ENCODE results near the gene TRAF3. TPM values are rescaled to one million over a fixed set of nuclear protein-coding genes. Genes with fewer than 3 reads are reported as not detected.

The TRAF3 gene
- total RNA-seq, 1 donor from 2014 or later: 14.0 TPM

DNA sequence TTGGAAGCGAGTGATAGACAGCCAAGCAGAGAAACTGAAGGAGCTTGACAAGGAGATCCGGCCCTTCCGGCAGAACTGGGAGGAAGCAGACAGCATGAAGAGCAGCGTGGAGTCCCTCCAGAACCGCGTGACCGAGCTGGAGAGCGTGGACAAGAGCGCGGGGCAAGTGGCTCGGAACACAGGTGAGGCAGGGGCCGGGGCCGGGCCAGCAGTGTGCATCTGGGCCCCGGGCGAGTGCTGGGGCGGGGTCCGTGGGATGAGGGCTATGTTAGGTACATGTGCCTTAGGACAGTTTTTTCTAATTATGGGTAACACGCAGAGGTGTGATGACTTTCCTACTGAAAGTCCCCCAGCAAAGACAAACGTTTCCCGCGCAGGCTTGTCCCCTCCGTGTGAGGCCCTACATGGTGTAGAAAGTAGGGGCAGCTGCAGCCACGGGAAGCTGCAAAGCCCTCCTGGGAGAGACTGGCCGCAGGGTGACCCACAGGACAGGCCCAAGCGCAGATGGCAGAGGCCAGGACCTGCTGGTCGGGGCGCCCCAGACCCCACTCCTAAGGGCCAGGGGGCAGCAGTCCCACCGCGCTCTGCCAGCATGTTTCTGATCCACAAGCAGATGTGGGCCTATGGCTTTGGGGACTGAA is 126.1 kb downstream of the TRAF3 start:
- intact Hi-C loops (cut with DNase I): no loop called here
- H3K27me3 ChIP-seq: no peaks in the 10 kb centered on the region

DNA sequence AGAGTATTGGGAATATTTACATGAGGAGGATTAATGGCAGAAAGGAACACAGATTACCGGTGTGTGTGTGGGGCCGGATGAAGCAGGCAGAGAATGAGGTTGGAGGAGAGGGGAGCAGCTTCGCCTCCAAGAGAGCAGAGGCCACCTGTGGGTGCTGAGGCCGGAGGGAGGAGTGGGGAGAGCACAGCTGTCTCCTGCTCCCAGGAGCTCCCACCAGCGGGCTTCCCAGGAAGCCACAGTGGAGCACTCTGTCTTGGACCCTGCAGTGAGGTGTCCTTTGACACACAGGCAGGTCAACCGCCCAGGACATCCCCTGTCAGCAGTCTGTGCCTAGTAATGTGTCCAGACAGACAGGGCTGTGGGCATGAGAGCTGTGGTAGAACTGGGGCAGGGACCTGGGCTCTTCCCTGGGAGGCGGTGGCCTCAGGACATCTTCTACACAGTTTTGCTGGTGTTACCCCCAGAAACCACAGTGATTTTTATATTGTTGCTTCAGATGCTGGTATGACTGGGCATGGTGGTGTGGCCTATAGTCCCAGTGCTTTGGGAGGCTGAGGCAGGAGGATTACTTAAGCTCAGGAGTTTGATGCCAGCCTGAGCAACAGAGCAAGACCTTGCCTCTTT is 126.8 kb downstream of the TRAF3 start:
- H3K9me3 ChIP-seq: no peaks in the 10 kb centered on the region
- H3K27ac ChIP-seq: no peak overlapping the region
- no peak for DNase-seq (ENCODE audit: extremely low spot score in 2 of 2)
- H3K27me3 ChIP-seq: no peaks in the 10 kb centered on the region
- H3K4me1 ChIP-seq: no peaks in the 10 kb centered on the region
- no peak for TF ChIP-seq POLR2A (IDR thresholded peaks at IDR 0.05)
- no peak for TF ChIP-seq POLR2AphosphoS5 (IDR thresholded peaks at IDR 0.05; ENCODE audit: insufficient read depth in 1 of 2, low read depth in 1 of 2)
- TF ChIP-seq, protein P1, sequence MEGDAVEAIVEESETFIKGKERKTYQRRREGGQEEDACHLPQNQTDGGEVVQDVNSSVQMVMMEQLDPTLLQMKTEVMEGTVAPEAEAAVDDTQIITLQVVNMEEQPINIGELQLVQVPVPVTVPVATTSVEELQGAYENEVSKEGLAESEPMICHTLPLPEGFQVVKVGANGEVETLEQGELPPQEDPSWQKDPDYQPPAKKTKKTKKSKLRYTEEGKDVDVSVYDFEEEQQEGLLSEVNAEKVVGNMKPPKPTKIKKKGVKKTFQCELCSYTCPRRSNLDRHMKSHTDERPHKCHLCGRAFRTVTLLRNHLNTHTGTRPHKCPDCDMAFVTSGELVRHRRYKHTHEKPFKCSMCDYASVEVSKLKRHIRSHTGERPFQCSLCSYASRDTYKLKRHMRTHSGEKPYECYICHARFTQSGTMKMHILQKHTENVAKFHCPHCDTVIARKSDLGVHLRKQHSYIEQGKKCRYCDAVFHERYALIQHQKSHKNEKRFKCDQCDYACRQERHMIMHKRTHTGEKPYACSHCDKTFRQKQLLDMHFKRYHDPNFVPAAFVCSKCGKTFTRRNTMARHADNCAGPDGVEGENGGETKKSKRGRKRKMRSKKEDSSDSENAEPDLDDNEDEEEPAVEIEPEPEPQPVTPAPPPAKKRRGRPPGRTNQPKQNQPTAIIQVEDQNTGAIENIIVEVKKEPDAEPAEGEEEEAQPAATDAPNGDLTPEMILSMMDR (IDR thresholded peaks at IDR 0.05): no peak
- peaks cover 0 to 40% of the 10 kb centered on the region in 2 donors for H3K36me3 ChIP-seq
- H3K4me3 ChIP-seq: no peak overlapping the region
- intact Hi-C loops (cut with DNase I): no loop called here

More for the DNA sequence above, 126.1 kb downstream of the TRAF3 start:
- Histone ChIP-seq H3K27ac (no peak overlapping the region), H3K36me3 (peaks cover 0 to 40% of the 10 kb centered on the region in 2 donors), H3K9me3 (no peaks in the 10 kb centered on the region), H3K4me3 (no peak overlapping the region), H3K4me1 (no peaks in the 10 kb centered on the region)
- TF ChIP-seq POLR2AphosphoS5 (IDR thresholded peaks at IDR 0.05; ENCODE audit: insufficient read depth in 1 of 2, low read depth in 1 of 2) (no peak), POLR2A (IDR thresholded peaks at IDR 0.05) (no peak)
- TF ChIP-seq, protein P1 (IDR thresholded peaks at IDR 0.05): no peak
- DNase-seq (ENCODE audit: extremely low spot score in 2 of 2): no peak

DNA sequence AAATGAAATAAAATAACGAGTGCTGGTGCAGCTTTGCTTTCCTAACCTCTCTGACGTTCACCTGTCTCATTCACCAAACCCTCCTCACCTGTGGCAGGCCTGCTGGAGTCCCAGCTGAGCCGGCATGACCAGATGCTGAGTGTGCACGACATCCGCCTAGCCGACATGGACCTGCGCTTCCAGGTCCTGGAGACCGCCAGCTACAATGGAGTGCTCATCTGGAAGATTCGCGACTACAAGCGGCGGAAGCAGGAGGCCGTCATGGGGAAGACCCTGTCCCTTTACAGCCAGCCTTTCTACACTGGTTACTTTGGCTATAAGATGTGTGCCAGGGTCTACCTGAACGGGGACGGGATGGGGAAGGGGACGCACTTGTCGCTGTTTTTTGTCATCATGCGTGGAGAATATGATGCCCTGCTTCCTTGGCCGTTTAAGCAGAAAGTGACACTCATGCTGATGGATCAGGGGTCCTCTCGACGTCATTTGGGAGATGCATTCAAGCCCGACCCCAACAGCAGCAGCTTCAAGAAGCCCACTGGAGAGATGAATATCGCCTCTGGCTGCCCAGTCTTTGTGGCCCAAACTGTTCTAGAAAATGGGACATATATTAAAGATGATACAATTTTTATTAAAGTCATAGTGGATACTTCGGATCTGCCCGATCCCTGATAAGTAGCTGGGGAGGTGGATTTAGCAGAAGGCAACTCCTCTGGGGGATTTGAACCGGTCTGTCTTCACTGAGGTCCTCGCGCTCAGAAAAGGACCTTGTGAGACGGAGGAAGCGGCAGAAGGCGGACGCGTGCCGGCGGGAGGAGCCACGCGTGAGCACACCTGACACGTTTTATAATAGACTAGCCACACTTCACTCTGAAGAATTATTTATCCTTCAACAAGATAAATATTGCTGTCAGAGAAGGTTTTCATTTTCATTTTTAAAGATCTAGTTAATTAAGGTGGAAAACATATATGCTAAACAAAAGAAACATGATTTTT is 128.2 kb downstream of the TRAF3 start:
- Histone ChIP-seq H3K4me1 (no peaks in the 10 kb centered on the region), H3K9me3 (no peaks in the 10 kb centered on the region), H3K4me3 (no peak overlapping the region), H3K36me3 (peaks cover 0 to 40% of the 10 kb centered on the region in 2 donors), H3K27me3 (no peaks in the 10 kb centered on the region), H3K27ac (no peak overlapping the region)
- TF ChIP-seq, protein P1 (IDR thresholded peaks at IDR 0.05): no peak
- TF ChIP-seq POLR2AphosphoS5 (IDR thresholded peaks at IDR 0.05; ENCODE audit: insufficient read depth in 1 of 2, low read depth in 1 of 2) (no peak), POLR2A (IDR thresholded peaks at IDR 0.05) (no peak)
- intact Hi-C loops (cut with DNase I): no loop called here
- no peak for DNase-seq (ENCODE audit: extremely low spot score in 2 of 2)

DNA sequence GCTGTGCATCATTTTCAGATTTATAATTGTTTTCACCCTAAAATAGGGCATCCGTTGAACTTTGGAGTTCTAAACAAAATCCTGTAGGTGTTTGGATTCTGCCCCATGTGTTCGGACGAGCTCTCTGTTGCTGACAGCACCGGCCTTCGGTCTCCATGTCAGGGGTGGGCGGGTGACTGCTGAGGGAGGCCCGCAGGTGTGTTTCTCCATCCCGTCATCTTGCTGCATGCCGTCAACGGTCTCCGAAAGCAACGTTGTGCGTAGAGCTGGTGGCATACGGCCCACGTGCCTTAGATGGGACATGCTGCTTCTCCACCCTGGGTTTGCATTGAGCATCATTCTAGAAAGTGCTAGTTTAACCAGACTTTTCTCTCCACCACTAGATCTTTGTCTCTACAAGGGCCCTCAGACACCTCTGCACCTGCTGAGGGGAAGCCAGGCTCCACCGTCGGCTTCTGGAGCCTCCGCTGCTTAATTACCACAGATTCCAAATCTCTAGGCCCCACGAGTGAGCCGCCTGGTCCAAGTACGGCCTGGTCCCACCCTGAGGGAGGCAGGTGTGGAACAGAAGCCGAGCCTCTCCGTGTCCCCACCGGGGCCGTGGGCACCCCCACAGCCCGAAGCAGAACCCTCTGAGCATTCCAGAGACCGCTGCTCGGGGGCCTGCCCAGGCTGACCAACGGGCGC is 129.5 kb downstream of the TRAF3 start:
- no peak for DNase-seq (ENCODE audit: extremely low spot score in 2 of 2)
- H3K4me3 ChIP-seq: no peak overlapping the region
- no peaks in the 10 kb centered on the region for H3K4me1 ChIP-seq
- TF ChIP-seq POLR2A (IDR thresholded peaks at IDR 0.05): no peak
- TF ChIP-seq, protein P1 (IDR thresholded peaks at IDR 0.05): no peak
- no peak for TF ChIP-seq POLR2AphosphoS5 (IDR thresholded peaks at IDR 0.05; ENCODE audit: insufficient read depth in 1 of 2, low read depth in 1 of 2)
- H3K27me3 ChIP-seq: no peaks in the 10 kb centered on the region
- no peaks in the 10 kb centered on the region for H3K9me3 ChIP-seq
- intact Hi-C loops (cut with DNase I): no loop called here
- peaks cover 0 to 40% of the 10 kb centered on the region in 2 donors for H3K36me3 ChIP-seq
- no peak overlapping the region for H3K27ac ChIP-seq
